GM19324 (cell line): ENCODE measurements around the gene BAD.

Experiments used
- ATAC-seq: cut with Tn5 transposase; IDR thresholded peaks from one replicate; pipeline ENCODE4 v1.9.1; 2021; ENCODE audit warnings: mild to moderate bottlenecking, moderate library complexity; ENCODE audit not compliant: unreplicated experiment, low FRiP score

The BAD gene

GRCh38 chr11:64281957-64282770 lies 2.3 kb downstream of the BAD start:
- no peak for ATAC-seq

- no peak for ATAC-seq
These were observed 5.8 kb downstream of the BAD start for GRCh38 chr11:64278576-64279190.

- ATAC-seq = no peak
These were observed 7.6 kb downstream of the BAD start for GRCh38 chr11:64276653-64277431.

- no peak for ATAC-seq
These were observed 8.6 kb downstream of the BAD start for GRCh38 chr11:64275841-64276240.

DNA sequence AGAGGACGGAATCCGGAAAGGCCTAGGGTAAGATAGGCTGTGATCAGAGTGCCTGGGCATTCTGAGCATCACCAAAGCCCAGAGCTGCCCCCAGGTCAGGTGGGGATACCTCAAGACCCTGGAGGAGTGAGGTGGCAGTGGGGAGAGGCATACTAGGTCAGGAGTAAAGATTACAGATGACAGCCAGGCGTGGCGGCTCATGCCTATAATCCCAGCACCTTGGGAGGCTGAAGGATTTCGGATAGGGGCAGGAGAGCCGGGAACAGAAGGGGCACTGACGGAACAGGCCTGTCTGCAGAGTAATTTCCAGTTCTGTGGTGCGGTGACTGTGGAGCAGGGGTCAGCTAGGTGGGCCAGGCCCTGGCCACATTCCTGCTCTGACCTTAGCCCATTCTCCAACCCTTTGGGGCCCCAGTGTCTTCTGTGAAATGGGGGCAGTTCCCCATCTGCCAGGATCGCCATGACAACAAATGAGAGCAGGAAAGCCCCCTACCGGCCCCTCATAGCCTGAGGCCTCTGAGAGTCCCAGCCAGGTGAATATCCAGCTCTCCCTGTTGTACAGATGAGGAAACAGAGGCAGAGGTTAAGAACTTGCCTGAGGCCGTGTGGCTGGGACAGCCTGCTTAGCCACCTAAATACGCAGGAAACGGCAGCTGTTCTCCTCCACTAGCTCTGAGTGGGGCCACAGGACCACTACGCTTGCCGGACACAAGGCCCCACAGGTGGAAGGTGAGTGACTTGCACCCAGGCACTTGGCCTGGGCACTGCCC lies 9.2 kb downstream of the BAD start:
- no peak for ATAC-seq

DNA sequence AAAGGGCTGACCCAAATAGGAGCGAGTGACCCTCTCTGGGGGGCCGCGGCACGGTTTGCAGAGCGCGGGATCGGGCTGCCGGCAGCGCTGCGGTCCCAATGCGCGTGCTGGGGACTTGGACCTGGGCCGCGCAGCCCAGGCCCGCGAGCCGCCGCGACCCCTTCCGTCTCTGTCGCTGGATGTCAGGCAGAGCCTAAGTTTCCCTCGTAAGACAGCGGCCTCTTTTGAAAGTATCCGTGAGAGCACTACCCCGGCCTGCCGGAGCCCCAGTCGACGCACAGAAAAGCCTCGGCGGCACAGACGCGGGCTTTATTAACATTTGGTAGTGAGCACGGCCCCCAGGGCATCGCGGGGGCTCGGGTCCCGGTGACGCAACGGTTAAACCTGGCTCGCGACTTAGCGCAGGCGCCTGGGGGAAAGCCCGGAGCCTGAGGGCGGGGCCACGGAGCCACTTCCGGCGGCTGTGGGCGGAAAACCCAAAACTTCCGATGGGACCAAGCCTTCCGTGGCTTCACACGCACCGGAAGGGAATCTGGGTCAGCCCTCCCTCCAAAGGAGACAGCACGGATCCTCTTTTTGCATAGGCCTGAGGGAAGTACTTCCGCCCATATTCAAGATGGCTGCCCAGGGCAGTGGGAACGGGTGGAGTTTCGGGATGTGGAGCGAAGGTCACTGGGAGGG lies 14.8 kb downstream of the BAD start:
- ATAC-seq = peak; percentile 81

GRCh38 chr11:64268893-64269539 lies 15.4 kb downstream of the BAD start:
- peak; percentile 18 for ATAC-seq

GRCh38 chr11:64268025-64268892 lies 16.2 kb downstream of the BAD start:
- no peak for ATAC-seq

- ATAC-seq = no peak
These were observed 17.1 kb downstream of the BAD start for GRCh38 chr11:64267207-64267945.

GRCh38 chr11:64266339-64266738 lies 18.1 kb downstream of the BAD start:
- no peak for ATAC-seq

DNA sequence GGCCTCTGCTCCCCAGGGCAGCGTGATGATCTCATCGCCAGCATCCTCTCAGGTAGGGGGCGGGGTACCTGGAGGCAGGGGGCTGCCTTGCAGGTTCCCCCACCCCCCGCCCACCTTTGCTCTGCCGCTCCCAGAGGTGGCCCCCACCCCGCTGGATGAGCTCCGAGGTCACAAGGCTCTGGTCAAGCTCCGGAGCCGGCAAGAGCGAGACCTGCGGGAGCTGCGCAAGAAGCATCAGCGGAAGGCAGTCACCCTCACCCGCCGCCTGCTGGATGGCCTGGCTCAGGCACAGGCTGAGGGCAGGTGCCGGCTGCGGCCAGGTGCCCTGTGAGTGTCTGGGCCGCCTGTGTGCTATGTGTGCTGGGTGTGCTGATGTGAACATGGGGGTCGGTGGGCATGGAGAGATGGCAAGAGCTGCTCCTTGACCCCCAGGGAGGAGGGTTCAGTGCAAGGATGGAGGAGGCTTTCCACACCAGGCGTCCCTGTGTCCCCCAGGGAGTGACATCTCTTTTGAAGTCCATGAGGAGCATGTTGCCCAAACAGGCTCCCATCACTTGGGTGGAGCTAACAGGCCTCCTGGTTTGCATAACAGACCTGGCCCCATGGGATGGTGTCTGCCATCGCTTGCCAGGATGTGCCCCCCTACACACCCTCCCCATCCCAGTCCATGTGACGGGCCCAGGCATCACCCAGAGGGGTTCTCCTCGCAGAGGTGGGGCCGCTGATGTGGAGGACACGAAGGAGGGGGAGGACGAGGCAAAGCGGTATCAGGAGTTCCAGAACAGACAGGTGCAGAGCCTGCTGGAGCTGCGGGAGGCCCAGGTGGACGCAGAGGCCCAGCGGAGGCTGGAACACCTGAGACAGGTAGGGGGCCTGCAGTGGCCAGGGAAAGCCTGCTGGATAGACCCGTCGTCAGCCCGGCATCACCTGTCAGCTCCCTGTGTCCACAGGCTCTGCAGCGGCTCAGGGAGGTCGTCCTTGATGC lies 19.0 kb downstream of the BAD start:
- no peak for ATAC-seq

DNA sequence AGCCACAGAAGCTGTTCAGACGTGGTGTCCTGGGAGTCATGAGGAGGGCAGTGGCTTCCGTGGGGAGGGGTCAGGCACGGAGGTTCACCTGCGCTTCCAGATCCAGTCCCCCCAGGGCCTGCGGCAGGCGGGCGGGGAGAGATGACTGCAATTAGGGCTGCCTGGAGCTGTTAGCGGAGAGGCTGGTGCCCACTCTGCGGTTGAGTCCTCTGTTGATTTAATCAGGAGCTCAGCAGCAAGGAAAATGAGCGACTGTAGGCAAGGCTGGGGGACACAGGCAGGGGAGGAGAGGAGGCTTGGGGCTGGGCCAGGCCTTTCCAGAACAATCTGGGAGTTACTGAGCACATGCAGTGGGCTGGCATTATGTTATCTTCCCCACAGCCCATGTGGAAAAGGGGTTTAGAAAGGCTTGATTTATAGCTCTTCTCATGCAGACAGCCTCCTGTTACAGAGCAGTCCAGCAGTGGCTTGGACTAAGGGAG lies 20.1 kb downstream of the BAD start:
- no peak for ATAC-seq

- ATAC-seq = no peak
These were observed 20.5 kb downstream of the BAD start for GRCh38 chr11:64263947-64264317.

DNA sequence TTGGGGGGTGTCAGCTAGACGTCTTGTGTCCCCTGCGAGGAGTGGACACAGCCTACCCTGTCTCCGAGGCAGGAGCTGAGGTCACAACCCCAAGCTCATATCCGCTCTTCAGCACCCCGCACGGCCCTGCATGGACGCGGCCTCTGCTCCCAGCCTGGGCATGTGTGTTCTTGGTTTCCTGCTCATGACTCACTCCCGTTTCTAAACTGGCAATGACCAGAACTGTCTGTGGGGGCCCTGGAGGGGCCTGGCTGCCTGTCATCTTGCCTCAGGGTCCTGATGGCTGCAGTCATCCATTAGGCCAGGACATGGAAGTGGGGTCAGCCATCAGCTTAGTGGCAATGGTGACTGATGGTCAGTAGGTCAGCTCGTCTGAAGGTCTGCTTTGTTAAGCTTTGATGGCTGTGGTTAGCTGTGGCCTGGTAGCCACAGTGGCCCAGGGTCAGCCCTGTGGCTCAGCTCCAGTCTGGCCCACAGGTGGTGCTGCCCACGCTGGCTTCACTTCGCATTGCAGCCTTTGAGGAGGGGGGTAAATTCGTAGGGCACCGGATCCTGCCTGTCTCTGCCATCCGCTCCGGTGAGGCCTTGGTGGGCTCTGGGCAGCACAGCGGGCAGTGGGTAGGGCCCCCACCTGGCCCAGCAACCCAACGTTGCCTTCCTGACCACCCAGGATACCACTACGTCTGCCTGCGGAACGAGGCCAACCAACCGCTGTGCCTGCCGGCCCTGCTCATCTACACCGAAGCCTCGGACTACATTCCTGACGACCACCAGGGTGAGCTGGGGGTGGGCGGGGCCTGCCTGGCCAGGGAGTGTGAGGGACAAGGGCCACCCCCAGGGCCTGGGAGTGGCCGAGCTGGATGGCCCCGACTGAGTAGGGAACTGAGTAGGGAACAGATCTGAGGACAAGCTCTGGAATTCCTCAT lies 21.2 kb downstream of the BAD start:
- ATAC-seq = no peak

- ATAC-seq = no peak
These were observed 22.0 kb downstream of the BAD start for GRCh38 chr11:64262271-64263002.
